ENCODE data around the gene PARVB. TPM values are rescaled to one million over a fixed set of nuclear protein-coding genes. Genes with fewer than 3 reads are reported as not detected.

Gene PARVB
- total RNA-seq, 1 donor from 2014 or later: 79.9 TPM

- TF ChIP-seq CTCF (conservative IDR thresholded peaks at IDR 0.05; ENCODE audit: low read depth, low read length): no peak
Observed at GRCh38 chr22:44210722-44211121, 186.6 kb downstream of the PARVB start.

GRCh38 chr22:44211256-44211945 is 187.3 kb downstream of the PARVB start:
- no peak for DNase-seq (ENCODE audit: low read depth)
- H3K4me3 ChIP-seq (ENCODE audit: low read depth, low read length): no peak overlapping the region
- no peak for TF ChIP-seq CTCF (conservative IDR thresholded peaks at IDR 0.05; ENCODE audit: low read depth, low read length)

More at GRCh38 chr22:44210722-44211121, 186.6 kb downstream of the PARVB start:
- DNase-seq (ENCODE audit: low read depth): no peak
- H3K4me3 ChIP-seq (ENCODE audit: low read depth, low read length): no peak overlapping the region

- TF ChIP-seq CTCF (conservative IDR thresholded peaks at IDR 0.05; ENCODE audit: low read depth, low read length): no peak
- no peak for DNase-seq (ENCODE audit: low read depth)
- H3K4me3 ChIP-seq (ENCODE audit: low read depth, low read length): no peak overlapping the region
Observed at GRCh38 chr22:44211946-44212930, 188.1 kb downstream of the PARVB start.

GRCh38 chr22:44212936-44213335 is 188.8 kb downstream of the PARVB start:
- no peak for TF ChIP-seq CTCF (conservative IDR thresholded peaks at IDR 0.05; ENCODE audit: low read depth, low read length)
- H3K4me3 ChIP-seq (ENCODE audit: low read depth, low read length): no peak overlapping the region
- no peak for DNase-seq (ENCODE audit: low read depth)

- no peak for TF ChIP-seq CTCF (conservative IDR thresholded peaks at IDR 0.05; ENCODE audit: low read depth, low read length)
Observed at GRCh38 chr22:44213489-44214043, 189.5 kb downstream of the PARVB start.

GRCh38 chr22:44214187-44214586 is 190.1 kb downstream of the PARVB start:
- no peak for TF ChIP-seq CTCF (conservative IDR thresholded peaks at IDR 0.05; ENCODE audit: low read depth, low read length)
- no peak for DNase-seq (ENCODE audit: low read depth)
- no peak overlapping the region for H3K4me3 ChIP-seq (ENCODE audit: low read depth, low read length)

More at GRCh38 chr22:44213489-44214043, 189.5 kb downstream of the PARVB start:
- no peak overlapping the region for H3K4me3 ChIP-seq (ENCODE audit: low read depth, low read length)
- DNase-seq (ENCODE audit: low read depth): no peak

Data from epithelial cell of proximal tubule (primary cell).